Testis (tissue), 2 donors: ENCODE results near the gene ILKAP.

Experiments
- CTCF ChIP-seq, 3 experiments: fragments of 450-650 bp in 2 of 3; fragments of 200-600 bp in 1 of 3; sonication (generic) in 1 of 3; IDR thresholded peaks; one replicate each; pipeline ENCODE4 v1.5.1; 2016 to 2019; ENCODE audit warnings: antibody characterized with exemption in 3 of 3, mild to moderate bottlenecking in 2 of 3, moderate library complexity in 1 of 3
- POLR2A ChIP-seq: fragments of 450-650 bp; IDR thresholded peaks from one replicate; pipeline ENCODE4 v1.6.1; 2017; ENCODE audit warnings: antibody characterized with exemption, mild to moderate bottlenecking, moderate library complexity

- TF ChIP-seq CTCF (IDR thresholded peaks at IDR 0.05) (no peak), POLR2A (no peak)
These were observed 43.7 kb upstream of the ILKAP start for GRCh38 chr2:238247002-238247822.
